Measurements from ENCODE around the gene MORN2. TPM values are rescaled to one million over a fixed set of nuclear protein-coding genes. Genes with fewer than 3 reads are reported as not detected.
A peak's percentile ranks its signal among the peaks of the same experiment; 100 is the strongest.

MORN2 gene
- total RNA-seq, 2 experiments from 2014 or later, result 8.4 to 9.8 TPM

GRCh38 chr2:38873763-38874162 is 2.0 kb upstream of the MORN2 start:
- no peaks in the 10 kb centered on the region for H3K27me3 Mint-ChIP-seq
- no peak overlapping the region for H3K4me3 Mint-ChIP-seq
- no peak overlapping the region for H3K27ac Mint-ChIP-seq

GRCh38 chr2:38875227-38875575 is 575 bp upstream of the MORN2 start:
- peaks cover 18% of the 10 kb centered on the region for H3K4me1 Mint-ChIP-seq
- peaks cover 22% of the 10 kb centered on the region for H3K36me3 Mint-ChIP-seq
- H3K9me3 Mint-ChIP-seq, result peaks cover 15% of the 10 kb centered on the region
- peak overlapping the region; percentile 93 for H3K4me3 Mint-ChIP-seq
- peak overlapping the region; percentile 87 for H3K27ac Mint-ChIP-seq
- no peak for DNase-seq
- no peaks in the 10 kb centered on the region for H3K27me3 Mint-ChIP-seq

More at GRCh38 chr2:38873763-38874162, 2.0 kb upstream of the MORN2 start:
- Mint-ChIP-seq H3K36me3 (peaks cover 33% of the 10 kb centered on the region), H3K4me1 (peaks cover 18% of the 10 kb centered on the region), H3K9me3 (peaks cover 18% of the 10 kb centered on the region)
- DNase-seq, result no peak

- Mint-ChIP-seq H3K4me3 (peak overlapping the region; percentile 93), H3K9me3 (peaks cover 12% of the 10 kb centered on the region), H3K4me1 (peaks cover 18% of the 10 kb centered on the region), H3K27ac (peak overlapping the region; percentile 87), H3K27me3 (no peaks in the 10 kb centered on the region), H3K36me3 (peaks cover 19% of the 10 kb centered on the region)
- DNase-seq, result no peak
Observed at GRCh38 chr2:38876407-38876806, 631 bp downstream of the MORN2 start.

GRCh38 chr2:38886063-38886462 is 10.3 kb downstream of the MORN2 start:
- no peaks in the 10 kb centered on the region for H3K36me3 Mint-ChIP-seq
- no peak for DNase-seq
- H3K4me3 Mint-ChIP-seq, result no peak overlapping the region
- no peaks in the 10 kb centered on the region for H3K9me3 Mint-ChIP-seq
- H3K4me1 Mint-ChIP-seq, result no peaks in the 10 kb centered on the region
- H3K27ac Mint-ChIP-seq, result no peak overlapping the region
- H3K27me3 Mint-ChIP-seq, result no peaks in the 10 kb centered on the region

- DNase-seq, result no peak
- H3K9me3 Mint-ChIP-seq, result no peaks in the 10 kb centered on the region
- H3K27ac Mint-ChIP-seq, result no peak overlapping the region
- H3K4me1 Mint-ChIP-seq, result no peaks in the 10 kb centered on the region
- H3K4me3 Mint-ChIP-seq, result no peak overlapping the region
- no peaks in the 10 kb centered on the region for H3K36me3 Mint-ChIP-seq
- H3K27me3 Mint-ChIP-seq, result no peaks in the 10 kb centered on the region
Observed at GRCh38 chr2:38887347-38887746, 11.6 kb downstream of the MORN2 start.

GRCh38 chr2:38887902-38888554 is 12.3 kb downstream of the MORN2 start:
- H3K4me1 Mint-ChIP-seq, result peaks cover 4% of the 10 kb centered on the region
- no peaks in the 10 kb centered on the region for H3K36me3 Mint-ChIP-seq
- H3K27ac Mint-ChIP-seq, result no peak overlapping the region
- no peaks in the 10 kb centered on the region for H3K9me3 Mint-ChIP-seq
- H3K4me3 Mint-ChIP-seq, result no peak overlapping the region
- DNase-seq, result no peak
- H3K27me3 Mint-ChIP-seq, result no peaks in the 10 kb centered on the region

GRCh38 chr2:38889045-38889444 is 13.3 kb downstream of the MORN2 start:
- H3K4me3 Mint-ChIP-seq, result no peak overlapping the region
- H3K36me3 Mint-ChIP-seq, result no peaks in the 10 kb centered on the region
- no peak for DNase-seq
- no peak overlapping the region for H3K27ac Mint-ChIP-seq
- peaks cover 4% of the 10 kb centered on the region for H3K4me1 Mint-ChIP-seq
- no peaks in the 10 kb centered on the region for H3K9me3 Mint-ChIP-seq
- H3K27me3 Mint-ChIP-seq, result no peaks in the 10 kb centered on the region

GRCh38 chr2:38889575-38889974 is 13.8 kb downstream of the MORN2 start, which contains the start of gene ARHGEF33:
TSS of gene ARHGEF33 (plus strand) at chr2:38889875. CDS start at chr2:38919448, 29,573 bp downstream.
- Mint-ChIP-seq H3K4me3 (no peak within 1 kb of the TSS), H3K27me3 (no peaks in the 10 kb centered on the region), H3K4me1 (peaks cover 4% of the 10 kb centered on the region), H3K27ac (no peak within 1 kb of the TSS), H3K9me3 (no peaks in the 10 kb centered on the region), H3K36me3 (no peaks in the 10 kb centered on the region)
- no peak for DNase-seq

GRCh38 chr2:38892819-38893218 is 17.0 kb downstream of the MORN2 start:
- no peaks in the 10 kb centered on the region for H3K9me3 Mint-ChIP-seq
- no peak for DNase-seq
- no peaks in the 10 kb centered on the region for H3K27me3 Mint-ChIP-seq
- H3K27ac Mint-ChIP-seq, result no peak overlapping the region
- H3K4me3 Mint-ChIP-seq, result no peak overlapping the region
- peaks cover 4% of the 10 kb centered on the region for H3K4me1 Mint-ChIP-seq
- H3K36me3 Mint-ChIP-seq, result no peaks in the 10 kb centered on the region

- Mint-ChIP-seq H3K27me3 (no peaks in the 10 kb centered on the region), H3K36me3 (no peaks in the 10 kb centered on the region), H3K9me3 (no peaks in the 10 kb centered on the region), H3K4me1 (no peaks in the 10 kb centered on the region), H3K4me3 (no peak overlapping the region), H3K27ac (no peak overlapping the region)
- DNase-seq, result no peak
Observed at GRCh38 chr2:38898256-38898655, 22.5 kb downstream of the MORN2 start.

- H3K9me3 Mint-ChIP-seq, result no peaks in the 10 kb centered on the region
- no peak for DNase-seq
- H3K27me3 Mint-ChIP-seq, result no peaks in the 10 kb centered on the region
Observed at GRCh38 chr2:38900726-38901125, 24.9 kb downstream of the MORN2 start.

GRCh38 chr2:38905251-38905650 is 29.5 kb downstream of the MORN2 start:
- H3K4me3 Mint-ChIP-seq, result no peak overlapping the region
- DNase-seq, result no peak
- no peaks in the 10 kb centered on the region for H3K9me3 Mint-ChIP-seq
- no peaks in the 10 kb centered on the region for H3K36me3 Mint-ChIP-seq
- H3K27ac Mint-ChIP-seq, result no peak overlapping the region
- no peaks in the 10 kb centered on the region for H3K27me3 Mint-ChIP-seq
- peaks cover 11% of the 10 kb centered on the region for H3K4me1 Mint-ChIP-seq

More at GRCh38 chr2:38900726-38901125, 24.9 kb downstream of the MORN2 start:
- Mint-ChIP-seq H3K27ac (no peak overlapping the region), H3K4me3 (no peak overlapping the region), H3K36me3 (no peaks in the 10 kb centered on the region), H3K4me1 (no peaks in the 10 kb centered on the region)

- Mint-ChIP-seq H3K4me1 (peaks cover 11% of the 10 kb centered on the region), H3K27me3 (no peaks in the 10 kb centered on the region), H3K9me3 (no peaks in the 10 kb centered on the region), H3K36me3 (no peaks in the 10 kb centered on the region), H3K4me3 (no peak overlapping the region), H3K27ac (no peak overlapping the region)
- no peak for DNase-seq
Observed at GRCh38 chr2:38907242-38907641, 31.5 kb downstream of the MORN2 start.

- H3K27me3 Mint-ChIP-seq, result no peaks in the 10 kb centered on the region
- no peak overlapping the region for H3K4me3 Mint-ChIP-seq
- no peaks in the 10 kb centered on the region for H3K9me3 Mint-ChIP-seq
- peaks cover 11% of the 10 kb centered on the region for H3K4me1 Mint-ChIP-seq
- peak overlapping the region; percentile 3 for H3K27ac Mint-ChIP-seq
- peak; percentile 2 for DNase-seq
- no peaks in the 10 kb centered on the region for H3K36me3 Mint-ChIP-seq
Observed at GRCh38 chr2:38907743-38908562, 32.2 kb downstream of the MORN2 start.

GRCh38 chr2:38909872-38910271 is 34.1 kb downstream of the MORN2 start:
- H3K4me3 Mint-ChIP-seq, result no peak overlapping the region
- H3K27ac Mint-ChIP-seq, result no peak overlapping the region
- H3K36me3 Mint-ChIP-seq, result no peaks in the 10 kb centered on the region
- peaks cover 11% of the 10 kb centered on the region for H3K4me1 Mint-ChIP-seq
- H3K27me3 Mint-ChIP-seq, result no peaks in the 10 kb centered on the region
- H3K9me3 Mint-ChIP-seq, result no peaks in the 10 kb centered on the region
- no peak for DNase-seq

GRCh38 chr2:38911191-38911590 is 35.4 kb downstream of the MORN2 start:
- no peaks in the 10 kb centered on the region for H3K27me3 Mint-ChIP-seq
- H3K9me3 Mint-ChIP-seq, result no peaks in the 10 kb centered on the region
- H3K4me1 Mint-ChIP-seq, result peaks cover 11% of the 10 kb centered on the region
- no peak overlapping the region for H3K4me3 Mint-ChIP-seq
- H3K27ac Mint-ChIP-seq, result no peak overlapping the region
- no peak for DNase-seq
- no peaks in the 10 kb centered on the region for H3K36me3 Mint-ChIP-seq

All from activated naive CD8-positive, alpha-beta T cell treated with anti-CD3 and anti-CD28 coated beads for 36 hours (primary cell).